Activated CD4-positive, alpha-beta T cell treated with anti-CD3 and anti-CD28 coated beads, Interleukin-10, Interleukin-2, amounts not matched to agents 100 ng/mL and 50 ng/mL, durations not matched to agents 16 hours and 8 hours (primary cell): ENCODE data around the gene TMPRSS11D.

Experiments
- DNase-seq: peaks from one replicate; pipeline ENCODE4 v3.0.0-alpha.2; 2020

The TMPRSS11D gene

DNA sequence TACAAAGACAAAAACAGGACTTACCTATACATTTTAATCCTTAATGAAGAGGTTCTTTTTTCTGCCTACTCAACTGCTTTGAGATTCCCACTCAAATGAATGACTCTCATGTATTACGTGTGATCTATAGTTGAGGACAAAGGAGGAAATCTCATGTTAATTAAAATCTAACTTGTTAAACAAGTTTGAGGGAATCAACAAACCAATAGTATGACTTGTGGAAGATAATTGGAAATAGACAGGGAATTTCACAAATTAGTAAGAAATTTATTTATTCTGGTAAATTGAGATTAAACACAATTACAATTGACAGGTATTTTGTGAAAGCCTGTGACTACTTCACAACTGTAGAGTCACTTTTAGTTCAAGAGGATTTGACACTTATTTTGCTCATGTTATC, at the start of gene TMPRSS11D:
Gene TMPRSS11D, minus strand, starts transcription at position 101 of the 400 bp plus-strand sequence. Its CDS starts 69 bp downstream, at position 32.
- no peak for DNase-seq

GRCh38 chr4:67933038-67933437, 49.2 kb upstream of the TMPRSS11D start:
- no peak for DNase-seq

GRCh38 chr4:67931256-67931655, 47.5 kb upstream of the TMPRSS11D start:
- no peak for DNase-seq

GRCh38 chr4:67929426-67929825, 45.6 kb upstream of the TMPRSS11D start:
- no peak for DNase-seq

DNA sequence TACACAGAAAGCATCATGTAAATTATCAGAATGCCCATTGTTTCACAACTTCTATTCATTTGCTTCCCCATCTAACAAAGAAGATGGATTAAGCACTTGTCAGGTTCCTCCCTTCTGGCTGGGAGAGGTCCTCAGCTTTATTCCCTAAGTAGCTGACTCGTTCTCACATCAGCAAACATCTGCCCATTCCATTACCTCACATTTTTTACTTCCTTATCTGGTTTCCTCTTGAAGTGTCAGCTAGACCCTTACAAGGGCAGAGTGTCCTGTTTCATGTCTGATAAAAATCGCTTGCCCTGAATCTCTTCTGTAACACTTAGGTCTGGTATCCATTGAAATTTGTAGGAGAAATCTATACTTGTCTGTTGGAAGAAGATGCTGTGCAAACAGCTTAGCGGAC, 44.7 kb upstream of the TMPRSS11D start:
- no peak for DNase-seq

- no peak for DNase-seq
These were observed 43.4 kb upstream of the TMPRSS11D start for GRCh38 chr4:67927251-67927650.

- no peak for DNase-seq
These were observed 42.7 kb upstream of the TMPRSS11D start for GRCh38 chr4:67926485-67926884.

DNA sequence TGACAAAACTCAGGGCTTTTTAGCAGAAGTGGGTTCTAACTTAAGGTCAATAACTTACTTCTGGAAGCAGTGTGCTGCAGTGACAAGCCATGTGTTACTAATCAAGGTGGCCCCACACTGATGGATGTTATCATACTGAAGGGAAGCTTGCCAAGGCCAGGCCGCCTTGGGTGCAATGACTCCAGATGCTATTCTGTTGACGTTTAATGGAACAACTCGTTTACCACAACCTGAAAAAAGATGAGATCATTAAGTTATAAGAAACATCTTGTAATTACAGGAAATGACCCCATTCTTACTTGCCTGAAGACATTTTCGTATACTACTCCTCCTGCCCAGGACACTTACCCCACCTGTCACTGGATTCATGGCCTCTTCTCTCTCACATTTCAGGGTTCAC, 38.9 kb upstream of the TMPRSS11D start:
- DNase-seq, result no peak

DNA sequence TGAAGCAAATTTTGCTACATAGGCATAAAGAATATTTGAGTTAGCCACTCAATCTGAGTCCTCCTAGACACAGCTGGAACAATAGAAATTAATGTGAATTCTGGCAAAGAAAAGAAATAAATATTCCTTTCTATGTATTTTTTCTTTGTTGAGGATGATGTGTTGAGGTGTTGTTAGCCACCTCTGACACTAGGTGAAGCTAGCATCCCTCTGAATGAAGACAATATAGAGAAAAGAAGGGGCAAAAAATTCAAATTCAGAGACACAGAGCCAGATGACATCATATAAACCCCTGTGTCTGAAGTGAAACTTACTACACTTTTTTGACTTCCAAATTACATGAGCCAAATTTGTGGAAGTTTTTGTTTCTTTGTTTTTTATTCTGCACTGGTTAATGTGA, 34.6 kb upstream of the TMPRSS11D start:
- DNase-seq, result no peak

GRCh38 chr4:67915400-67915966, 31.7 kb upstream of the TMPRSS11D start:
- DNase-seq, result no peak

DNA sequence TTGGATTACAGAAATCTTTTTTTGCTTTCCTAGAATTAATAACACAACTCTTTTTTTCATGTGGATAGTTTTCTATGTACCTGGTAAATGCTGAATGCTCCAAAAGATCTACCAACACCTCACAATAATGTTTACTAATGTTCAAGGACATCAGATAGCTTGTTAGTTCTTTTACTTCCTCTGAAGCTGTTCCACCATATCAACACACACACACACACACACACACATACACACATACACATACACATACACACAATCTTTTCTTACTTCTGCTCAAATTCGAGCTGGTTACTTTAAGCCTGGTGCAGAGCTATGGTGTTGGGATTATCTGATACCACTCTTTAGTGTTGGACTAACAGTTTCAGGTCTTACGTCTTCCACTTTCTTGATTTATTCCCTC, 28.3 kb upstream of the TMPRSS11D start:
- DNase-seq, result no peak

DNA sequence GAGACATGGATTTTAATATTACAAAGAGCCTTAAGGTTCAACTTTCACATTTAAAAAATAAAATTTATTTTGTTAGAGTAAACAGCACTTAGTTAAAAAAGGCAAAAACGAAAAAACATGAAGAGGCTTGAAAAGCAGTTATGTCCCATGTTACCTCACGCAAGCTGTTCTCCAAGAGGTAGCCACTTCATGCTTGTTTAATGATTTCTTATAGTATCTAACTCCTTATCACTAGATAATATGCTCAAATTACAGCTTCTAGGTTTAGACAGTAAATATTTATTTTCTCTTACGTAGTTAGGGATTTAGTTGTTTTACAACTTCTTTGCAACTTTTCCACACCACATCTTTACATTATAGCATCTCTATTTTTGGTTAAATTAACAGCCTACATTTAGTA, 27.8 kb upstream of the TMPRSS11D start:
- no peak for DNase-seq

DNA sequence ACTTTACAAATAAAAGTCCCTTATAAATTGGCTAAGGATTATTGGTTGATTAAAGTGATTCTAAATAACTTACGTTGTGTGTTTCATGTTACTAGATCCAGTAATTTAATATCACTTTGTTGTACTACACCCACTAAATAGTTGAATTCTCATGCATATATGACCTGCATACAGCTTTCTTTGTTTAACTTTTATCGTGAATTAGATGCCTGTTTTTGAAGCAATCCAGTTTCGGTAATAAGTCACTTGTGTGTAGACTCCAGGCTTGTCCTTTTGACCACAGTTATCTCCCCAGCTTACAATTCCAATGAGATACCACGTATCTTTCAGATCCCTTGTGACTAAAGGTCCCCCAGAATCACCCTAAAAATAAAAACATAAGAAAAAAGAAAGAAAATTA, 27.3 kb upstream of the TMPRSS11D start:
- no peak for DNase-seq

GRCh38 chr4:67910585-67910905, 26.7 kb upstream of the TMPRSS11D start:
- no peak for DNase-seq

DNA sequence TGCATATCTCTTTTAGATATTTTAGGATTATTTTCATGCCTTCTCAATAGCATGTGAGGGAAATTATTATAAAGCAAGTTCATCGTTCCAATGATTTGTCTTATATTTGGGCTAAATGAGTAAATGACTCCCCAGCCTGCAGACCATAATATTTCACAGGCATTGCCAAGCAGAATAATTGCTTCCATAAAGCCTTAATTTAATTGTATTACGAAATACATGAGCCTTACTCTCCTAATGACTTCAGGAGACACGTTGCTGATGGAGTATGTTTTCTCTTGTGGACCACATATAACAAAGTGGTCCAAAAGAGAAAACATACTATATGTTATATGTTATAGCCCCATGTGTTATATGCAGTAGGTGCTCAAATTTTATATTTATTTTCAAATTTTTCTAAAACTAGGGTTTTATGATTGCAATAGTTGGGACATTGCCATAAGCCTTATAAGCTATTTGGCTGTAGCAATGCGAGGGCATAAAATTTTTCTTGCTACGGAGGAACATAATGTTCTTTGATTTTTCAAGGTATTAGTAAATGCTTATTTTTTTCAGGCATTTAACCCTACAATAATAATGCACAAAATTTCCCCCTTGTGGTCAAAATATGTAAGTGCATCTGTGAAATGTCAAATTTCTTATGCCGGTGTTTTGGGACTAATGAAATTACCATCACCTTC, 26.2 kb upstream of the TMPRSS11D start:
- DNase-seq, result peak; percentile 26

- DNase-seq, result no peak
These were observed 23.8 kb upstream of the TMPRSS11D start for GRCh38 chr4:67907650-67908049.

- DNase-seq, result no peak
These were observed 15.3 kb upstream of the TMPRSS11D start for GRCh38 chr4:67899096-67899495.

DNA sequence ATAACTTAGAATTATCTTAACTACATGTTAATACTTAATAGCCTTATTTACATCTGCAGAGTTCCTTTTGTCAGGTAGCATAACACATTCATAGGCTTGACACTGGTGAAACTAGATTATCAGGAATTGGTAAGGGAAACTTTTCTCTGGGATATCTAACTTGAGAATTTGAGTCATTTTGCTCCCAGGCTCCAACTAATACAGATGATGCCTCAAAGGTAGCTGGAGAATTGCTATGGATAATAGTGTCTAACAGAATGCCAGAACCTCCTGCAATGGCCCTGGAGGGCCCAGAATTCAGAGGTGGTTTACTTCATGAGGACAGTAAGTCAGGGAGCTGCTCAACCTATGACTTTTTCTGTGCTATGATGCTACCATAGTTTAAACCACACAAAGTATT, 13.9 kb upstream of the TMPRSS11D start:
- no peak for DNase-seq

- no peak for DNase-seq
These were observed 12.7 kb upstream of the TMPRSS11D start for GRCh38 chr4:67896421-67897065.

DNA sequence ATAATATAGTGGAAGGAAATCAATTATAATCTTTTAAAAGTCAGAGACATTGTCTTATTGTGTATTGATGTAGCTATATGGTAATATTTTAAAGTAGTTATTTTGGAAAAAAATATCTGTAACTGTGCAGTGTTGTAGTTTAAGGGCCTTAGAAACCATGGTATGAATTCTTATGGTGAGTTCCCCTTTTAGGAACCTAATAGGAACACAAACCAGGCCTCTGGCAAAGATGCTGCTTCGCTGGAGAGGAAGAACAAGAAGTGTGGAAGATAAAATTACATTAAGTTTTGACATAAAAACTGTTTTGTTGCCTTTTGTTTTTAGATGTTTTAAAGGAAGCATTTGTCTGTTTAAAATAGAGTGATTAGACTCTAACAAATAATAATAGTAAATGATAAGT, 10.9 kb upstream of the TMPRSS11D start:
- DNase-seq, result no peak

GRCh38 chr4:67892905-67893304, 9.1 kb upstream of the TMPRSS11D start:
- DNase-seq, result no peak

GRCh38 chr4:67892253-67892652, 8.5 kb upstream of the TMPRSS11D start:
- DNase-seq, result no peak

DNA sequence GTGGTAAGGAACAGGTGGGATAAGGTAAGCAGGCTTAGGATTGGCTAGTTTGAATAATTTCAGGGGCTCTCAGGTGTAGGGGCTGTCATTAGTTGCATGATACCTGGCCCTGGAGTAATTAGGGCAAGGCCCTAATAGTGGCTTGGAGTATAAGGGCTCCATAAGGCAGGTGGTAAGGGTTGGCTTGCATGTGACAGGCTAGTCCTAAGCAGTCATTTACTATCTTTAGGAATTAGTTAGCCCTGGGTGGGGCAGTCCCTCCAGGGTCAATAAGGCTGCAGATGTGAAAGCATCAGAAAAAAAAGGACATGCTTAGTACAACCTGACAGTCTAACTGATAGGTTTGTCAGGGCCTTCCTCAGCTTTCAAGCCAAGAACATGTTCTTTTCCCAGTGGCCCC, 7.8 kb upstream of the TMPRSS11D start:
- no peak for DNase-seq

- no peak for DNase-seq
These were observed 2.5 kb upstream of the TMPRSS11D start for GRCh38 chr4:67886281-67886680.

GRCh38 chr4:67885762-67886161, 2.0 kb upstream of the TMPRSS11D start:
- DNase-seq, result no peak
